Adrenal gland (tissue), 12 donors: Measurements from ENCODE around the gene ANKS3. TPM values are rescaled to one million over a fixed set of nuclear protein-coding genes. Genes with fewer than 3 reads are reported as not detected.

ENCODE experiments used
- DNase-seq, 7 donors: peaks; one replicate each; pipeline ENCODE4 v3.0.0-alpha.2; 2019 to 2020
- H3K27ac ChIP-seq, 5 donors: fragments of 200-600 bp; sonication (generic) in 4 of 5; 1 replicate in 3 of 5; 2 replicates in 2 of 5; pipeline versions ENCODE4 v1.5.1 to v1.8.0; 2016 to 2020; ENCODE audit warnings: mild to moderate bottlenecking in 1 of 5
- H3K27me3 ChIP-seq: fragments of 200-600 bp; 2 replicates; pipeline ENCODE4 v1.8.0; 2021
- H3K36me3 ChIP-seq, 2 donors: fragments of 200-600 bp; replicated peaks in 1 of 2; 1 replicate in 1 of 2; 2 replicates in 1 of 2; pipeline versions ENCODE4 v1.5.1 to v1.8.0; 2018 to 2022
- H3K4me1 ChIP-seq, 2 donors: fragments of 200-600 bp; replicated peaks in 1 of 2; 1 replicate in 1 of 2; 2 replicates in 1 of 2; pipeline versions ENCODE4 v1.5.1 to v1.8.0; 2018 to 2021
- H3K4me3 ChIP-seq, 4 donors: fragments of 200-600 bp; sonication (generic) in 3 of 4; one replicate each; pipeline ENCODE4 v1.5.1; 2016 to 2018
- H3K9me3 ChIP-seq, 3 donors: fragments of 200-600 bp; sonication (generic) in 1 of 3; replicated peaks in 1 of 3; 1 replicate in 2 of 3; 2 replicates in 1 of 3; pipeline versions ENCODE4 v1.5.1 to v1.8.0; 2016 to 2021
- POLR2A ChIP-seq, 2 donors: fragments of 450-650 bp; IDR thresholded peaks; one replicate each; pipeline ENCODE4 v1.6.1; 2017; ENCODE audit warnings: antibody characterized with exemption in 2 of 2, mild to moderate bottlenecking in 2 of 2, moderate library complexity in 1 of 2
- WGBS, 4 donors: extraction: QIAGEN DNeasy Blood & Tissue Kit in 2 of 4; methylation state at CpG; one replicate each; pipeline versions ENCODE4 v1.1.5 to v1.1.7; 2013 to 2017; 5-methylcytosine and 5-hydroxymethylcytosine counted together
- intact Hi-C, 2 donors: fragments of 100-400 bp; cut with DNase I; formaldehyde crosslinking; loops; one replicate each; pipeline versions ENCODE4 v1.14.1 to v1.15.0; 2022 to 2023
- polyA plus RNA-seq, 3 donors: library from polyadenylated mRNA; stranded (reverse); fragments of 200-250 nt in 2 of 3; fragments of 350-450 nt in 1 of 3; fragmentation: Illumina TruSeq in 1 of 3; extraction: RNeasy Lipid Tissue Mini Kit (QIAGEN cat#74804) in 1 of 3; gene quantifications; one replicate each; pipeline ENCODE4 v1.2.3, GENCODE V29; 2013 to 2014
- total RNA-seq, 9 donors: library from RNA; depleted of rRNA in 4 of 9; stranded (reverse); fragments of >200 nt in 4 of 9; fragments of 120-200 nt in 1 of 9; fragmentation: NEBNext Ultra II Directional in 1 of 9; extraction: Animal tissue kit (Norgen Biotek cat#: 25700) in 1 of 9; gene quantifications; one replicate each; pipeline versions ENCODE4 v1.1.0 to v1.2.4, GENCODE V29; 2013 to 2023
- TF ChIP-seq, protein P1 (sequence below), 6 experiments: fragments of 450-650 bp in 4 of 6; fragments of 200-600 bp in 2 of 6; sonication (generic) in 1 of 6; IDR thresholded peaks; 1 replicate in 5 of 6; 2 replicates in 1 of 6; pipeline versions ENCODE4 v1.5.1 to v1.8.0; 2016 to 2021; ENCODE audit warnings: antibody characterized with exemption in 6 of 6, mild to moderate bottlenecking in 2 of 6, moderate library complexity in 1 of 6
- donor health status: healthy with polysubstance abuse.
- donor health status: Bipolar disorder and iron deficiency.
- donor health status: DM: yes; HTN: yes; CAD: no.
- donor health status: DM: no; HTN: no; CAD: no.
- donor health status: DM: no; HTN: no; CAD: no.
- donor health status: DM: yes; HTN: yes; CAD: no.

Gene ANKS3
- total and polyA plus RNA-seq, 12 donors = 7.2 to 118 (median 19.1) TPM

DNA sequence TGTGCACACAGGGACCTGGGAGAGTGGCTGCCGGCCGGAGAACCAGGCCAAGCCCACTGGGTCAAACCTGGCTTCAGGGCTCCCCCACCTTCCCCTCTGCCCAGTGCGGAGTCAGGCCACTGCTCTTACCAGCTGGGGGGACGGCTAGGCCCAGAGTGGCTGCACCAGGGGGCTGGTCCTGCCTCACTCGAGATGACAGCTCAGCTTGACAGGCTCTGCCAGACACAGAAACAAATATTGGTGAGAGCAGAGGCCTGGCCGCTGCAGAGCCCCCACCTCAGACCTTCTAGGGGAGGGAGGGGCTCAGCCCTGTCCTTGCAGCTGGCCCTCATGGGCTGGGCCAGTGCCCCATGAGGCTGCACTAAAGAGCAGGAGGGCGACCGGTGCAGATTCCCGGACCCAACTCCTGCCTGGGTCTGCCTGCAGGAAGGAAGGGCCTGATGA, 36.2 kb downstream of the ANKS3 start:
- 80 to 91% (median 87%) methylated on average over 3 to 9 of the region's 9 CpGs for WGBS, 4 donors
- no peaks in the 10 kb centered on the region for H3K27me3 ChIP-seq
- no peak for DNase-seq
- peaks cover 0 to 81% of the 10 kb centered on the region in 2 donors for H3K36me3 ChIP-seq
- TF ChIP-seq, protein P1, sequence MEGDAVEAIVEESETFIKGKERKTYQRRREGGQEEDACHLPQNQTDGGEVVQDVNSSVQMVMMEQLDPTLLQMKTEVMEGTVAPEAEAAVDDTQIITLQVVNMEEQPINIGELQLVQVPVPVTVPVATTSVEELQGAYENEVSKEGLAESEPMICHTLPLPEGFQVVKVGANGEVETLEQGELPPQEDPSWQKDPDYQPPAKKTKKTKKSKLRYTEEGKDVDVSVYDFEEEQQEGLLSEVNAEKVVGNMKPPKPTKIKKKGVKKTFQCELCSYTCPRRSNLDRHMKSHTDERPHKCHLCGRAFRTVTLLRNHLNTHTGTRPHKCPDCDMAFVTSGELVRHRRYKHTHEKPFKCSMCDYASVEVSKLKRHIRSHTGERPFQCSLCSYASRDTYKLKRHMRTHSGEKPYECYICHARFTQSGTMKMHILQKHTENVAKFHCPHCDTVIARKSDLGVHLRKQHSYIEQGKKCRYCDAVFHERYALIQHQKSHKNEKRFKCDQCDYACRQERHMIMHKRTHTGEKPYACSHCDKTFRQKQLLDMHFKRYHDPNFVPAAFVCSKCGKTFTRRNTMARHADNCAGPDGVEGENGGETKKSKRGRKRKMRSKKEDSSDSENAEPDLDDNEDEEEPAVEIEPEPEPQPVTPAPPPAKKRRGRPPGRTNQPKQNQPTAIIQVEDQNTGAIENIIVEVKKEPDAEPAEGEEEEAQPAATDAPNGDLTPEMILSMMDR (IDR thresholded peaks at IDR 0.05) = no peak
- TF ChIP-seq POLR2A (IDR thresholded peaks at IDR 0.05) = no peak
- no peaks in the 10 kb centered on the region for H3K9me3 ChIP-seq
- no peak overlapping the region for H3K4me3 ChIP-seq
- intact Hi-C loops = no loop called here
- peak overlapping the region in 2 of 5 donors; percentile 44 to 56 for H3K27ac ChIP-seq
- peaks cover 27 to 34% of the 10 kb centered on the region in 2 donors for H3K4me1 ChIP-seq

DNA sequence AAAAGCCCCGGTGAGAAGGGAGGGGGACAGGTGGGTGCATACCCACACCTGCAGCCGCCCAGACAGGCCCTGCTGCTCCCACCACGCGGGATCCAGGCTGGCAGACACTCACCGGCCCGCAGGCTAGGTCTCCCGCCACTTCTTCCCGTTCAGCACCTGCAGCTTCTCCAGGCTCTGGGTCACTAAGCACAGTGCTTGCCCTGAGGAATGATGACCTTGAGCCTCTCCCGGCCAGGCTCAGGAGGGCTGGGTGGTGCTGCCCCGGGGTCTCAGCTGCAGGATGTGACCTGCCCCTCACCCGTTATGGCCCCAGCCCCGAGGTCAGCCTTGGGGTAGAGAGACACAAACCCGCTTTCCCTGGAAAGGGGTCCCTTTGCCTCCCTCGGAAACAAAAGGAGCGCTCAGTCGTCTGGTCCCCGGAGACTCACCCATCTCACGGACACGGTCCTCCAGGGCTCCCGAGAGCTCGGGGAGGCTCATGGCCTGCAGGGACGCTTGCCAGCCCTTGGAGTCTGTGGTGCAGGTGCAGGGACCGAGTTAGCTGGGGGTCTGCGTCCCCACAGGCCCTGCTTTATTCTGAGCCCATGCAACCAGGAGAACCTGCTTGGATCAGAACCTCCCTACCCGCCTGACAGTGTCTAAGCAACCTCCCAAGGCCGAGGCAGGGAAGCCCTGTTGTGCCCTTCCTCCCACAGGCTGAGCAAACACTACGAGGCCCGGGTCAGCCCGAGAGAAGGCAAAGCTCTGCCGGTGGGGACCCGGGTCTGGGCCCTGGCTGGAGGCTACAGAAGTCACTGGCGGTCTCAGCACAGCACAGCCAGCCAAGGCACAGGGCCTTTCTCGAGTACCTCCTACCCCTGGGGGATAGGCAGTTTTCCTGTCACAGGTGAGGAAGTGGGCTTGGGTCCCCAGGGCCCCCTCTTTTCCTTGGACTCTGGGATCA, 36.9 kb downstream of the ANKS3 start:
- 53 to 69% (median 61%) methylated on average over 19 to 33 of the region's 33 CpGs for WGBS, 4 donors
- DNase-seq = peak in 6 of 7 donors; percentile 32 to 64 (median 57)
- H3K27ac ChIP-seq = peak overlapping the region in 2 of 5 donors; percentile 44 to 56
- no peaks in the 10 kb centered on the region for H3K9me3 ChIP-seq
- intact Hi-C loops = no loop called here
- H3K4me1 ChIP-seq = peaks cover 27 to 41% of the 10 kb centered on the region in 2 donors
- no peaks in the 10 kb centered on the region for H3K27me3 ChIP-seq
- no peak for TF ChIP-seq POLR2A (IDR thresholded peaks at IDR 0.05)
- TF ChIP-seq, protein P1 (IDR thresholded peaks at IDR 0.05) = no peak
- H3K36me3 ChIP-seq = peaks cover 0 to 75% of the 10 kb centered on the region in 2 donors
- H3K4me3 ChIP-seq = no peak overlapping the region

DNA sequence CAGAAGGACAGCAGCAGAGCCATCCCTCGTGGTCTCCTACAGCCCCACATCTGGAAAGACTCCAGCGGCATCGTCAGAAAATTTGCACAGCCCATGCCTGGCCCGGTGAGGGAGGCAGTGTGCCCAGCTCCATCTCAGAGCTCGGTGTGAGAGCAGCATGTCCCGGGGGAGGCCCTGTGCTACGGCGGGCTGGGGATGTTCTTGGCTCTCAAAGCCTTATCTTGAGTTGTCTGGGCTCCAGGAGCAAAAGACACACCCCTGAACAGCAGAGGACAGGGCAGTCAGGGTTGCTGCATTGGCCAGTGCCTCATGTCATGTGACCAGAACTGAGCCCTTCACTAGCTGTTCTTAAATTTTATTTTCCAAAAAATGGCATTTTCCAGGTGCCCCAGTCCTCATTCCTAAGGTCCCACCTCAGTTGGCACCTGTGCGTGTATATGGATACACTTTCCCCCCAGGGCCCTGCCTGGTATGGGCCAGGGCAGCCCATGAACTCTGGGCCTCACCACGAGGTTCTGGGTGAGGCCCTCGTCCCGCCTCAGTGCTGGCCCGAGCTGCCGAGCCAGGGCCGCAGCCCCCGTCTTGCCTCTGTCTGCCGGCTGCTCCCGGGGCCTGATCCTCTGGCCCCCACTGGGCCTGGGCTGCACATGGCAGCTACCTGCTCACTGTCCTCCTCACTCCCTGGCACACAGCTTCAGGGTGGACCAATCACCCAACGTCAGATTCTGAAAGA, 37.7 kb downstream of the ANKS3 start:
- DNase-seq = peak in 6 of 7 donors; percentile 13 to 82 (median 54)
- Histone ChIP-seq H3K36me3 (peaks cover 0 to 67% of the 10 kb centered on the region in 2 donors), H3K4me3 (no peak overlapping the region), H3K4me1 (peaks cover 27 to 41% of the 10 kb centered on the region in 2 donors), H3K9me3 (no peaks in the 10 kb centered on the region), H3K27ac (peak overlapping the region in 2 of 5 donors; percentile 44 to 56), H3K27me3 (no peaks in the 10 kb centered on the region)
- 50 to 72% (median 55%) methylated on average over 12 to 19 of the region's 19 CpGs for WGBS, 4 donors
- intact Hi-C loops = no loop called here
- peak in 1 of 2 donors; percentile 34 for TF ChIP-seq POLR2A (IDR thresholded peaks at IDR 0.05)
- TF ChIP-seq, protein P1 (IDR thresholded peaks at IDR 0.05) = no peak
